Effector CD4-positive, alpha-beta T cell (primary cell): ENCODE measurements around the gene DDHD1.
"Not testable (repeated sequence)": the region's sequence is repeated elsewhere in the genome, so short reads cannot be mapped to it uniquely, and the experiment has no call there.

ENCODE experiments used
- DNase-seq: peaks from one replicate; pipeline ENCODE4 v3.0.0-alpha.2; 2020
- total RNA-seq: gene quantifications from one replicate; lab custom pipeline; 2026; lab: John Stamatoyannopoulos, UW

DDHD1 gene
- 121 reads per million, percentile 86 among the genes with 10 or more reads in this experiment for total RNA-seq

DNA sequence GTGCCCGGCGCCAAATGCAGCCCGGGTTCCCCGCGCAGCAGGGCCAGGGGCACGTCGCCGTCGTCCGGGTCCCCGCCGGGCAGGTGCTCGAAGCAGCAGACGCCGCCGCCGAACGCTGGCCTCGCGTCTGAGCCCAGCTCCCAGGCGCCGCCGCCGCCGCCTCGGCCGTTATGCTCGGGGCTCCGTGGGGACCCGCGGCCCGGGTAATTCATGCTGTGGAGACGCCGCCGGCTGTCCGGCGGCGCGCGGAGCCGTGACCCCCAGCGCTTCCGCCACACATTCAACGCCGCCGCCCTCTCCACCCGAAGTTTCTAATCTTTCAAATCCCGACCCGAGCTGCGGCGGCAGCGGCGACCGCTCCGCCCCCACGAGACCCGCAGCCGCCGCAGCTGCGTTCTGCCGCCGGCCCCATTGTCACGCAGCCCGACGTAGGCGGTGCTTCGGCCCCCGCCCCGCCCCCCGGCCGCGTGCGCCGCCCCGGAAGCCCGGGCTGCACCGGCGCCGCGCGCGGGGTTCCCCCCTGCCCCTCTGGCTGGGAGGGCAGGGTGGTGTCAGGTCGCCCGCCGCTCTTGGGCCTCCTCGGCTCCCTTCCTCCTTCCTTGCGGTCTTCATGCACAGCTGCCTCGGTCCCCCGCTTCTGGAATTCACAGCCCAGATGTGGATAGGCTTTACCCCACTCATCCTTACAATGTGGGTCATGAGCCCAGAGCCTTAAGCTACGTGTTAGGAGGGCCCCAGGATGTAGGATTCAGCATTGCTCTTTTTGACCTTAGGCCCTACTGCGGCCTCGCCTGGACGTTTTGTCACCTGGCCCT is at the start of gene DDHD1:
Gene DDHD1, minus strand, starts transcription at position 437 of the 815 bp plus-strand sequence. Its CDS starts 225 bp downstream, at position 212.
- DNase-seq = peak; percentile 78

DNA sequence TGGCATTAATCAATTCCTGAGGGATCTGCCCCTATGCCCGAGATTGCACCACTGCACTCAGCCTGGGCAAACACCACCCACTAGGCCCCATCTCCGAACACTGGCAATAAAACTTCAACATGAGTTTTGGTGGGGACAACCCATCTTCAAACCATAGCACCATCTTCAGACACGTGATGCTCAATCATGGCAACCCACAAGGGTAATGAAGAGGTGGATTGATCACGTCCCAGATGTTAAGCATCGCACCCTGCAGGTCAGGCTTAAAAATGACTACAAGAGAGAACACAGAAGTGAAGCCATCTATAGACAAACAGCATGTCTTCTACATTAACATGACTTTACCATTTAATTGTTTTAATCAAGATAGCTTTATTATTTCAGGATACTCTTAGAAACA is 42.8 kb upstream of the DDHD1 start:
- no peak for DNase-seq

DNA sequence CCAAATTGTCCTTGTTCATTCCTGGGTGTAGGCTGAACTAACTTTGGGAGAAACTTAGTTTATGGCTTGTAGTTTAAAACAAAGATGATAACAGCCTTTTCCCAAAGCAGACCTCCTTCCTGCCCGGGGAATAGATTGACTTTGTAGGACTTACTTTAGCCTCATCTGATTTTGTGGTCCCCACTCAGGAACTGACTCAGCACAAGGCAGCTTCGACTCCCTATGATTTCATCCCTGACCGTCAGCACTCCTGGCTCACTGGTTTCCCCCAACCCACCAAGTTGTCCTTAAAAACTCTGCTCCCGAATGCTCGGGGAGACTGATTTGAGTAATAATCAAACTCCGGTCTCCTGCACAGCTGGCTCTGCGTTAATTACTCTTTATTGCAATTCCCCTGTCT is 40.1 kb upstream of the DDHD1 start:
- no peak for DNase-seq

DNA sequence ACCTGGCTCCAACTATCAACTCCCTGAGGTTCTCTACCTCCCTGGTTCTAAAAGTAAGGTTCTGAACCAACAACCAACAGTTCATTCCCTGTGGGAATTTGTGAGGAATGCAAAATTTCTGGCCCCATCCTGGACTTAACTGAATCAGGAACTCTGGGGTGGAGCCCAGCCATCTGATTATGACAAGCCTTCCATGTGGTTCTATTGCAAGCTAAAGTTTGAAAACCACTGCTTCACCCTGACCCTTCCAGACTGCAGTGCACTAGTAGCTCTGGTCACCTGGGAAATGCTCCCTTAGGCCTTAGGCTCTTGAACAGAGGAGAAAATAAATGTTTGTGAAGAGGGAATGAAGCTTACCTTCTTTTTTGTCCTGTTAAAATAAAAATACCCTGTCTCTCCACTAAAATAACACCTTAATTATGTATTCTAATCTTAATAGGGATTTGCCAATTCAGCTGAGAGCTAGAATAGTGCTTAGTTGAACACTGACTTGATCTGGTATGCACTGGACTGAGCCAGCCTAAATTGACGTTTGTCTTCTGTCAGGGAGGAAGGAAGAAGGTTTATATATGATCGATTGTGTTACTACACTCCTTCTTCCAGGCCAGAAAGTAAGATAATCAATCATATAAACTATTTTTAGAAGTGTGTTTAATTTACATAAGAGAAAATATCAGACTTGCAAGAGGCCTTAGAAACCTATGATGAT is 39.1 kb upstream of the DDHD1 start:
- no peak for DNase-seq

DNA sequence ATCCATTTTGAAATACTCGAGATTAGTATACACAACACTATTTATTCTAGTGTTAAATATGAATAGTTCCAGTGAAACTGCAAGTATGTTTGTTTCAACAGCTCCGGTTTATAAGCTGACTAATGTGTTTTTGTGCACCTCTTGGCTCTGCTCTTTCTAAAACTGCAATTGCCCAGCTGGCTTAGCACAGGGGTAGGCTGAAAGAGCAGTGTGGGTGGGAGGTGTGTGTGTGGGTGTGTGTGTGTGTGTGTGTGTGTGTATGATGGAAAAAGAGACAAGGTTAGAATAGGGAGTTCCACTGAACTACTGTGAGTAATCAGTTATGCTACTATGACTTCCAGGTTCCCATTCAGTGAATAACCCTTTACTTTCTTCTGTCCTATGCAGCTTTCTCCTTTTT is 37.8 kb upstream of the DDHD1 start:
- DNase-seq = no peak

DNA sequence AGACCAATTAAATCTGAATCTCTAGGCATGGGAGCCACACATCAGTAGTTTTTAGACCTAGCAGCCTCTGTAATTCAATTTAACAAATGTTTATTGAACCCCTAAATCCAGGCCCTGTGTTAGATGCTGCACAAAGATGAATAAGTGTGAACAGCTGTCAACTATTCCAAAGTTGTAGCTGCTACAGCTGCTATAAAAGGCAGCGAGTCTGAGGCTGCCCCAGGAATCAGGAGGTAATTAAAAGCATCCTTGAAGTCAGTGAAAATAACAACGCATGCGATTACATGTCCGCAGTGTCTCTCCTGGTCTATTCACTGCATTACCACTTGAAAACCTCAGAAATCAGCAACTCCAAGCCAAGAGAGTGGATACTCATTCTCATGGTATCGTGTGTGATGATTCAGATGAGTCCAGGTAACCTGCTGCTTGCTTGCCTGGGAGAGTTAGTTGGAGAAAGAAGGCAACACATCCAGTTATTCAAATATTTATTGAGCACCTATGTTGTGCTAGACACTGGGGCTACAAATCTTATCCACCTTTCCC is 34.9 kb upstream of the DDHD1 start:
- DNase-seq = no peak

DNA sequence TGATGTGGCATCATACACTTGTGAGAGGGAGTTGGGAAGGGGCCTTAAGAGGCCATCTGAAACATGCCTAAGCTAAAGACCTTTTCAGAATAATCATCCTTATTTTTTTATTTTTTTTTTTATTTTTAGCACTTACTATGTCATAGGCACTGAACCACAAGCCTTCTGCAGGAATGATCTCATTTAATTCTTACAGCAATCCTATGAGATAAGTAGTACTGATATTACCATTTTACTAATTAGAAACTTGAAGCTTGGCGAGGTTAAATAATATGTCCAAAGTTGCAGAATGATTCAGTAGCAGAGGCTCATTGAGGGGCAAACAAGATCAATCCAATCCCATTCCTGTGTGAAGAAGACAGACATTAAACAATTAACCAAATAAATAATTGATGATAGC is 33.4 kb upstream of the DDHD1 start:
- DNase-seq = no peak

DNA sequence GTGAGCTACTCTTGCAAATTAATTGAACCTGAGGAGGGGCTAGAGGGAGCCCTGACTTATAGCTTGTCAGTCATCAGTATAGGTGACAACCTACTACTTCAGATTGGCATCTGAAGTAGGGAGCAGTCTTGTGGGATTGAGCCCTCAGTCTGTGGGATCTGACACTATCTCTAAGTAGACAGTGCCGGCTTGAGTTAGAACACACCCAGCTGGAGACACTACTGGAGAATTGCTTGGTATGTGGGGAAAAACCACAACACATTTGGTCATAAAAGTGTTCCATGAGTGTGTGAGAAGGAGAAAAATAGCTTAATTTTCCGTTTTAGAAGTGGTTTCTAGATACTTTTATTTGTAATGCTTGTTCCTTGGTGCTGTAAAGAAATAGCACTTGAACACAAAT is 30.5 kb upstream of the DDHD1 start:
- no peak for DNase-seq

DNA sequence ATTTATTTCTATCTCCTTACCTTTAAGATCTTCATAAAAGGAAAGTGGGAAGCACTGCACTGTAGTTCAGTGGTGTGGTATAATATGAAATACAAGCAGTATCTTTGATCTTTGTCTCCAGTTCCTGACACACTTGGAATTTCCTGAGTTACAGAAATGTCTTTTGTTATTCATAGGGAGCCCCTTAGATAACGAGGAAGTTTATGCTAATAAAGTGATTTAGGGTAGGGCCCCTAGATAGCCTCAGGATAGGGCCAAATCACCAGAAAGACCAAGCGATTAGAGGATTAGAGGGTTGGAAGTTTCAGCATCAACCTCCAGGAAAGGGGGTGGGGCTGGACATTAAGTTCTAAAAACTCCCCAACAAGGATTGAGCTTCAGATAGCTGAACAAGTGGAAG is 29.9 kb upstream of the DDHD1 start:
- no peak for DNase-seq

DNA sequence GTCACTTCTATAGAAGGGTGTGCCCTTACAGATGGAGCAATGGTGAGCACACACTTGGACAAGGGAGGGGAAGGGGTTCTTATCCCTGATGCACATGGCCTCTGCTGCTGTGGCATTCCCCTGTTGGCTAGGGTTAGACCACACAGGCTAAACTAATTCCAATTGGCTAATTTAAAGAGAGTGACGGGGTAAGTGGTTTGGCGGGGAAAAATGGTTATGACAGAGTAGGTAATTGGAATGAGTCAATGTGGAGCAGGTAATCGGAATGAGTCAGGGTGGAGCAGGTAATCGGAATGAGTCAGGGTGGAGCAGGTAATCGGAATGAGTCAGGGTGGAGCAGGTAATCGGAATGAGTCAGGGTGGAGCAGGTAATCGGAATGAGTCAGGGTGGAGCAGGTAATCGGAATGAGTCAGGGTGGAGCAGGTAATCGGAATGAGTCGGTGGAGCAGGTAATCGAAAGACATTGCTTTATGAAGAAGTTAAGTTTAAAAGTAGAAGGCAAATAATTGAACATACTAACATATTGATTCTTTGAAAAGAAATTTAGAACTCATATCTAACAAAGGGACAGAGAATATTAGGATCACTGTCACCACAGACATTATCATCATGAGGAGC is 28.4 kb upstream of the DDHD1 start:
- not testable (repeated sequence) for DNase-seq

DNA sequence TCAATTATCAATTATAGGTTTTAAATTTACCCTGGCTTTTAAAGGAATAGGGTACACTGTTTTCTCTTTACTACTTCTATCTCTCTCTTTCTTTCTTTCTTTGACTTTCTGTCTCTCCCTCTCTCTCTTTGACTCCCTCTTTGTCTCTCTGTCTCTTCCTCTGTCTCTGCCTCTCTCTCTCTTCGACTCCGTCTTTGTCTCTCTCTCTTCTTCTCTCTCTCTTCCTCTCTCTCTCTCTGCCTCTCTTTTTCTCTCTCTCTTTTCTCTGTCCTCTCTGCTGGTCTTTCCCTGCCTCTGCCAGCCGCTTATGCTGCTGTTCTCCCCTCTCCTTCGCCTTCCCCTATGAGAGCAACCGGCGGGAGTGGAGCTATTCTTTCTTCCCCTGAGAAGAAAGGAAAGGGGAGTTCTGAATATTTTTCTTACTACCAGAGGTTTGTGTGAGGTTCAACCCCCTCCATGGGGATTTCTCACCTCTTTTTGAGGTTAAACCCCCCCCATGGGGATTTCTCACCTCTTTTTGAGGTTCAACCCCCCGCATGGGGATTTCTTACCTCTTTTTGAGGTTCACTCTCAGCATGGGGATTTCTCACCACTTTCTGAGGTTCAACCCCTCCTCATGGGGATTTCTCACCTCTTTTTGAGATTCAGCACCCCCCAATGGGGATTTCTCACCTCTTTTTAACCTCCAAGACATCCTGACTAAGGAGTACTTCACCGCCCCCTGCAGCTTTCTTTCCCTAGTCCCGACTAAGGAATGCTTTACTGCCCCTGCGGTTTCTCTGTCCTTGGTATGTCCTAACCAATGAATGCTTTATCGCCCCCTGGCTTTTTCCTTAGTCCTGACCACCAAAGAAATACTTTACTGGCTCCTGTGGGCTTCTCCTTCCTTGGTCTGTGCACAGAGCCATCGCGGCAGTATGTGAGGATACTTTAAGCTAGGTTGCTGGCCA is 27.4 kb upstream of the DDHD1 start:
- DNase-seq = peak; percentile 4

DNA sequence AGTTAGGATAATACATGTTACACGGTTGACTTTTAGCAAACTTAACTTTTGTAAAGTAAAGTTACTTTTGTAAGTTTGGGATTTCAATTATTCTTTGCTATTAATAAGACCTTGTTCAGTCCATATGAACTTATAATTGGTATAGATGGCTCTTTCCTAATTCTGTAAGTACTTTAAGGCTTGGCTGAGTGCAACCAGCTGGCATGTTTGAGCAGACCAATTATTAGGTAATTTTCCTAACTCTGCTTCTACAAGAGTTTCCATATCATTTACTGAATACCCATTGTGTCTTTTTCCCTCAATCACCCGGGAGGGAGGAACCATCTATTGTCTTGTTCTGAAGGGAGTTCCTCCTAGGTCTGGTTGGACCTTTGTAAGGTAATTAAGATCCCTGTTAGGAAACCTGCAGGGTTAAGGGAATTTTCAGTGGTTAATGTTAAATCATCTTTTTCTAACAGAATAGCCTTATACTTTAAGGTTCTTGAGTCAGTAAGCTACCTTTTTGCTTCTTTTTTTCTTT is 26.4 kb upstream of the DDHD1 start:
- DNase-seq = not testable (repeated sequence)

DNA sequence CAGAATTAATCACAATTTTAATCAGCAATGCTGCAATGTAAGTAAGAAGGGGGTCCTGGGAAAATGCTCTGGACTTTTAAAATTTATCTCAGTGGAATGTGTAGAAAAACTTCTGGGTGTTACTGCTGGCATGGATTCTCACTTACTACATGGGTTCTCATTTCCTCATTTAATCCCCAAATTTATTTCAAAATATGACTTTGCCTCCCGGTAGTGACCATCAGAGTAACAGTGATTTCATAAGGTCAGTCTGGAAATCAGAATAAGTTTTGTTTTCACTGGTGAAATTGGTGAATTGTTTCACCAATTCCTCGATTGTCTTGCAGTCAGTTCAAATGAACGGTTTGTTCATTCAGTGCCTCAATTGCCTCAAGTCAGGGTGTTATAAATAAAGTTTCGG is 22.3 kb upstream of the DDHD1 start:
- DNase-seq = no peak

DNA sequence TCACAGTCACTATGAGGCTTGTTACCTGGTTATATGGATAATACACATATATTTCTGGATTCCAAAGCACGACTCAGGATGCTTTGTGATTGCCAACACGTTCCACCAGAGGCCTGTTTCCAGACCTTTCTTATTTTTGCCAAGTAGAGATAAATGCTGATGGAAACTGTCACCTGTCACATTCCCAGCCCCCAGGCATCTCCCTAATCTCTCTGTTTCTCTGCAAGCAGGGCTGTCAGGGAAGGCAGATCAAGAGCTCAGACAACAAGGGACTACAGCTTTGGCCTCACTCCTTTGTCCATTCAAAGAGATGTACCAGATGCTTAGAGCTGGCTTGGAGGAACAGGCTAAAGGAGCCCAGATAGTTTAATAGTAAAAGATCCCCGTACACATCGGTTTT is 21.8 kb upstream of the DDHD1 start:
- DNase-seq = no peak

DNA sequence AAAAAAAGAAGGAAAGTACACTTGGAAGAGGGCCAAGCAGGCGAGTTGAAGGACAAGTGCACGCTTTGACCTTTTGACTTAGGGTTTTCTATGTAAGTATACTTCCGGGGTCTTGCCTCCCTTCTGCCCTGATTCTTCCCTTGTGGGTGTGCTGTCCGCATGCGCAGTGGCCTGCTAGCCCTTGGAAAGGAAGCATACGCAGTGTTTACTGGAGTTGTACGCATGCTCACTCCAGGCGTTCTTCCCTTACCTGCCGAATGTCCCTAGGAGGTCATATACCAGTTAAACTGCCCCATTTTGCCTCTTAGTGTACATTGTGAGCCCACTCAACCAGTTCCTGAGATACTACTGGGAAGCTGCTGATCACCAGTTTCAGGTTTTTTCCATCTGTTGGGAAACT is 15.7 kb upstream of the DDHD1 start:
- no peak for DNase-seq

DNA sequence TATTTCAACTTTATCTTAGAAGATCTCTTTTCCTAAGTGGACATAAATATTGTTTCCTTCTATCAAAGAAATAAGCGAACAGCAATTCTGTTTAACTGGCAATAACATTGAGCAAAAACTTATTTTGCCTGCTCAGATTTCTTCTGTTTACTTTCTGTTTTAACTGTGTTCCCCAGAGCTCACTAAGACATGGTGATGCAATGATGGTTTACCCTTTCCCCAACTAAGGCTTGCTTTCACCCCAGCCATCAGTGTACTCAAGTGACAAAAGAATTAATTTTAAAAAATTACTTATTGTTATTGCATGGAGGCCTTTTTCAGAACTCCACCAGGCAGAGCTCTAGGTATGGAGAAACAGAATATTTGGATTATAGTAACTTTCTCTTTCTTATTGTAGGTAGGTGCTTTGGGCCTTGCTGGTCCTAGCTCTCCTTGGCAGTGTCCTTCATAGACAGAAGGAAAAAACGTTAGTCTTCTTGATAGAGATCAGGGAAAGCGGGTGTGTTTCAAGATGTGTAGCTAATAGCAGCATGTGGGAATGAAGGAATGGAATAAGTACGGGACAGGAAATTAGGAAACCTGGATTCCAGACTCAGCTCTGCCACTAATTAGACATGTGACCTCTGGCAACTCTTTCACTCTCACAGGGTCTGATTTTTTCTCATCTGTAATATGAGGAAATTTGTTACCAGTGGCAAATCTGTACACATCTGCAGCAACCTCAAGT is 14.6 kb upstream of the DDHD1 start:
- DNase-seq = no peak

DNA sequence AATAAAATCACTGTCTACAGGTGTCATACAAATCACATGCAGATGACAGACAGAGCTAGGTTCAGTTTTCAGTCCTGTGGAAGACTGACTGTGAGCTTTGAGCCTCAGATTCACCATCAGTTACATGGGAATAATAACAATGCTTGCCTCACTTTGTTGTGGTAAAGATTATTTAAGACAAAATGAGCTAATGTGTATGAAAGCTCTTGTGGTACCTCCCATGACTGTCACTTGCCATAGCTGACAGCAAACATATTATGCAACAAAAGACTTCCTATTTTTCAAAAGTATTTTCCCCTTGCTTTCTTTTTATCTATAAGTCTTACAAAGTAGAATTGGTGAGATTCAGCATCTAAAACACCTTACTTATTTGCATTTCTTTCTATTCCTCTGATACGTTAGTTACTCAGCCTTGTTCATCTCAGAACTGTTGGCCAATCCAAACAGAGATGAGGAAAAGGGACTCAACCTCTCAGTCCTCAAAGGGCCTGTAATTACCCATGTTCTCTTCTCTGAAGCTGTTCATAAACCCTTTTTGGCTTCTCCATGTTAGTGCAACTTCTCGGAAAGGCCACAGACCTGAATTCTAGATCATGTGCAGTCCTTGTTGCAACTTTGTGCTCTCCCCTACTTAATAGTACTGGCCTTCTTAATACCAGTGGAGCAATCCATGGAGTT is 8.8 kb upstream of the DDHD1 start:
- no peak for DNase-seq

DNA sequence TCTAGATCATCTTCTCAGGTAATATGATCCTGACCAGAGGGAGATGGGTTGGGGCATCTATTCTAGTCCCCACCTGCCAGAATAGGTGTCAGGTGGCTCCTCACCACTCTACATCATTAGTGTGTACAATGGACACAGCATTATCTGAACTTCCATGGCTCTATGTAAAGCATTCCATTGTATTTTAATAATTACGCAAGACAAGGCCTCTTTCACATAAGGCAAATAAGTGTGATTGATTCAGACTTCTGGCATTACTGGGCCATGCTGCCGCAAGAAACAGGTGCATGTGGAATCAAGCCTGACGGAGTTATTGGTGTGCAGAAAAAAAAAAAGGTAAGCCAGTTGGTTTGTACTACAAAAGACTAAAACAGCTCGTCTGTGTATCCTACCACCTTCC is 3.1 kb upstream of the DDHD1 start:
- no peak for DNase-seq

DNA sequence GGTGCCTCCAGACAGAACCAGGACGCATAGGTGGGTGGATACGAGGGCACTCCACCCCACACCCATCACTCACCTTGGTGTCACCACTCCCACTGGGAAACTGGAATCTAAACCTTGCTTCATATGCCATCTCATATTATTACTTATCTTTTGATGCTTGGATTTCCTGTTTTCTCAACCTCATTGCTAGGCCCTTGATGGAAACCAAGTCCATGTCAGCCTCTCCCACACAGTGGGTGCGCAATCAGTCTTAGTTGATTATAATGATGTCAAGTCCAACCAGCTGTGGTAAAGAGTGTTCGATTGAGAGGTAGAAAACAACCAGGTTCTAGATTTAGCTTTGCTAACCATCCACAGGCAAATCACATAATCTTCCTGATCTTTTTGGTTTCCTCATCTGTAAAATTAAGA is 584 bp upstream of the DDHD1 start:
- DNase-seq = no peak

DNA sequence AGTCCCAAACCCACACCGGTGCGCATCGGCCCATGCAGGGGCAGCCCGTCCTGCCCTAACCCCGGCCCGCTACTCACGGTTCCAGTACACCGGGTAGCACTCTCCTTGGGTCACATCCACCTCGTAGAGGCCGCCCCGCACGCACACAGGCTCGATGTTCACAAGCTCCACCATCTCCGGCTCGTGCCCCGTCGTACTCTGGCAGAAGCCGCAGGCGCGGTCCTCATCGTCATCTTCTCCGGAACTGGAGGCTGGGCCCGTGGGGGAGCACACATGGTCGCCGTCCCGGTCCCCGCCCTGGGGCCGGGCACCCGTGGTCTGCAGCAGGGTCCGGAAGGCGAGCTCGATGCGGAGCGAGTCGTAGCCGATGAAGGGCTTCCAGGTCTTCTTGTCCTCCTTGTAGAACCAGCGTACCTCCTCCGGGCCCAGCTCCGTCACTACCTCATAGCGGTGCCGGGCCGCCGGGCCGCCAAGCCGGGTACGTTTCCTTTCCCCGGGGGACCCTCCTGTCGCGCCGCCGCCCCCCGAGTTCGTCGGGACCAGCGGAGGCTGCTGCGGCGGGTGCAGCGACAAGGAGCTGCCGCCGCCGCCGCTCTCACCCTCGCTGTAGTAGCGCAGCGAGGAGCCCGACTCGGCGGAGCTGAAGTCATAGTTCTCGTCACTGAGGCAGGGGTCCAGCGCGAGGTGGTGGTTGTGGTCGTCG is 788 bp downstream of the DDHD1 start:
- DNase-seq = peak; percentile 51
